ENCODE data around the gene PLSCR4.
A peak's percentile ranks its signal among the peaks of the same experiment; 100 is the strongest.
"Not testable (repeated sequence)": the region's sequence is repeated elsewhere in the genome, so short reads cannot be mapped to it uniquely, and the experiment has no call there.

The PLSCR4 gene

DNA sequence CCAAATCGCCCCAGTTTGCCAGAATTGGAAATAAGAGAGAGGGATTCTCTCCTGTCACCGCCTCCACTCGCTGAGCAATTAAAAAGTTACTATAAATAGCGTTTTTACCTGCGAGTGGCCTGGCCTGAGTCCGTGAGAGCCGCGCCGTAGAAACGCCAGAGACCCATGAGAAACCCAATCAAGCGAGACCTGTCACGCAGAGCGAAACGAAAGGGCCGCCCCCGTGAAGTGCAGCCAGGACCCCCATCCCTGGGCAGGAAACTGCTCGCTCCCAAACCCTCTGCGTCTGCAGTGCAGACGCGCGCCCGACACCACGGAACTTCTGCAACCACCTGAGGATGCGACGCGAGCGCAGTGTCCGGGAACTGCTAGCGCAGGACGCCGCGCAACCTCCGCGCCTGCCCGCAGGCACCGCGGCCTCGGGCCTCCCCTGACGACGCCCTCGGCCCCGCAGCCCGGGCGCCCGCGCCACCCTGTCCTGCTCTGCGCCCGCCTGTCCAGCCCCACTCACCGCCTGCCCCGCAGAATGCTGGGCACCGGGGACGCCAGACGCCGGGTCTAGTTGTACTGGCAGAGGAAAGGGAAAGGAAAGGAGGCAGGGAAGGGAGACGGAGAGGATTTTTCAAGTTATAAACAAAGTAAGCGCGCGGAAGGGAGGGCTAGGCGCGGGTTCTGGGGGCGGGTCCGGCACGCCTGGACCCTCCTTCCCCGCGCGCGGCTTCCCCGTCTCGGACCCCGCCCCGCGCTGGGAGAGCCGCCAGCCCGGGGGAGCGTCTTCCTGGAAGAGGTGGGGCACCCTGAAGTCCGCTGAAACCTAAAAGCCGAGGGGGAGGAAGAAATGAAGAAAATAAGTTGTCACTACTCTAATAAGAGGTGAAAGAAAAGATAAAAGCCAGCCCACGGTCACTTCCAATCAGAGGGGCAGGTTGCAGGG, at the start of gene PLSCR4:
Gene PLSCR4 (minus strand): TSS at position 657 of the 934 bp plus-strand sequence. CDS start 29,034 bp downstream, outside the sequence.
- DNase-seq (ENCODE audit: low read depth): peak; percentile 47

GRCh38 chr3:146293401-146293800, 42.5 kb upstream of the PLSCR4 start:
- DNase-seq (ENCODE audit: low read depth): not testable (repeated sequence)

- DNase-seq (ENCODE audit: low read depth): no peak
Observed at GRCh38 chr3:146283781-146284445, 33.0 kb upstream of the PLSCR4 start.

DNA sequence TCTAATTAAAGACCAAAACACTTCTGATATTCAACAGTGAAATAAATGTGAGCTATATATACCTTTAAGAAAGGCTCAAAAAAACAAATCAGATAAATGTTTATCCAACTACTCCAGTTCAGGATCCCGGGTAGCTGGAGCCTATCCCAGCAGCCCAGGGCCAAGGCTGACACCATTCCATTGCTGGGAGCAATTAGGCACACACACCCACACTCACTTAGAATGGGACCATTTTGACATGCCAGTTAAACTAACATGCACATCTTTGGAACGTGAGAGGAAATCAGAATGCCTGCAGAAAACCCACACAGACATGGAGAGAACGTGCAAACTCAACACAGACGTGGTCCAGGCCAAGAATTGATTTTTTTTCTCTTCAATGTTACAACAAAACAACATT, 30.0 kb upstream of the PLSCR4 start:
- peak; percentile 44 for DNase-seq (ENCODE audit: low read depth)

GRCh38 chr3:146279951-146280350, 29.0 kb upstream of the PLSCR4 start:
- no peak for DNase-seq (ENCODE audit: low read depth)

DNA sequence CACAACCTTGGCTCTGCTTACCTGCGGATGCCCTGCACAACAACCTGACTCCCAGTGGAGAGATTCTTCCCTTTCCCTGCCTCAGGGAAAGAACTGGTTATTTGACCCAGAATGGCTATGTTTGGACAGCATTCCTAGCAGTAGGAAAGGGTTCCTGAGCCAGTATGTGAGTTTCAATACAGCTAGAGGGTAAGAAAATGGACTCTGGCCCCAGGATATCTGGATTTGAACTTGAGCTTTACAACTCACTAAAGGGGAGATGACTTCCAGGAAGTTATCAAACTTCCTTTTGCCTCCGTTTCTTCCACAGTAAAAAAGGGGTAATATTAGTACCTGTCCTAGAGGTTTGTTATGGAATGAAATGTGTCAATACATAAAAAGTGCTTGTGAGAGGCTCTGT, 28.1 kb upstream of the PLSCR4 start:
- DNase-seq (ENCODE audit: low read depth): no peak

DNA sequence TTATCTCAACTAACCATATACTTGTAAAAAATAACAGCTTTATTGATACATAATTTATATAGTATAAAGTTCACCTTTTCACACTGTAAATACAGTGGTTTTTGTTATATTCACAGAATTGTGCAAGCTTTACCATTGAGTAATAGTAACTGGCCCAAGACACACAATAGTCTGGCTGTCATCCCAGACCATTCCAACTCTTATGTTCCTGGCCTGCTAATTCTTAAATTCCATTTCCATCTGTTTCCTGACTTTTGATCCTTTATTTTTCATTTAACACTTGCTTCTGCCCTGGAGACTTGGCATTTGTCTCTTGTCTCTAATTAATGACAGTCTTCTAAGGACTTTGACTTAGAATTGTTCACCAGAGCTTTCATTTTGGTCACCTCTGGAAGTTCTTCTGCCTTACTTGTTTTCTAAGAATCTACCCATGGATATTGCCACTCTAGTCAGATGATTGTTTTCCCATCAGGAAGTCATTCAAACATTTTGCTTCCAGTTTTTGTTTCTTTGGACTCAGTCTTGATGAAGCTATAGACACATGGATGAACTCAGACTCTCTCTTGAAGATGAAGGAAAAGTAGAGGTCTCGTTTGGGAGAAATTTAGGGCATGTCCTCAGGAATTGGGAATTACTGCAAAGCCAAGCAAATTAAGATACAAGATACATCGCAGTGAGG, 27.2 kb upstream of the PLSCR4 start:
- peak; percentile 90 for DNase-seq (ENCODE audit: low read depth)

DNA sequence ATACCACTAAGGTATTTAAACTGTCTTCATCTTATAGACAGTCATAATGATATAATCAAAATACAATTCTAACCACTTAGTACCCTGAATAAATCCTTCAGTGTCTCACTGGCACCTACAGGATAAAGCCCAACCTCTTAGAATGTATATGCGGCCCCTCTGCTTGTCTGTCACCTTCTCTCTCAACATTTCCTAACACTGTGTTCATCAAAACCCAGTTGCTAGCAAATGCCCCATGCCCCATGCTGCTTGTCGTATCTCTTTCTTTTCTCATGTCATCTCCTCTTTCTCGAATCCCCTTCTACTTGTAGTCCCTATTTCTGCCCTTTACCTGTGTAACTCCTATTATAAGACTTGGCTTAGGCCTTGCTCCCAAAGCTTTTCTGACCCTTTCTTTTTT, 24.6 kb upstream of the PLSCR4 start:
- no peak for DNase-seq (ENCODE audit: low read depth)

DNA sequence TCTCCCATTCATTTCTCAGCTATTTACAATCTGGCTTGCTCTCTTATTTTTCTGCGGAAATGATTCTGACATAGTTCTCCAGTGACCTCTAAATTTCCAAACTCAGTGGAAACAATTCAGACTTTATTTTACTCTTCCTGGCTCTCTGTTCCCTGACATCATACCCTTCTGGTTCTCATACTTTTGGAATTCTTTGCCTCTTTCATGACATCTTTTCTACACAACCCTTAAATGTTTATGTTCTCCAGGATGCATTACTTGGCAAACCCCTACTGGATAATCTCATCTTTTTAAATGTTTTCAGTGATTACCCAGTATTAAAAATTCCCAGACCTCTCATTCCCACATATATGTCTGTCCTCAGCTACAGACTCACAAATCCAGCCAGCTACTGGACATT, 23.9 kb upstream of the PLSCR4 start:
- peak; percentile 71 for DNase-seq (ENCODE audit: low read depth)

- no peak for DNase-seq (ENCODE audit: low read depth)
Observed at GRCh38 chr3:146273721-146274407, 23.0 kb upstream of the PLSCR4 start.

GRCh38 chr3:146271180-146271579, 20.3 kb upstream of the PLSCR4 start:
- no peak for DNase-seq (ENCODE audit: low read depth)

GRCh38 chr3:146269271-146269670, 18.4 kb upstream of the PLSCR4 start:
- DNase-seq (ENCODE audit: low read depth): no peak

DNA sequence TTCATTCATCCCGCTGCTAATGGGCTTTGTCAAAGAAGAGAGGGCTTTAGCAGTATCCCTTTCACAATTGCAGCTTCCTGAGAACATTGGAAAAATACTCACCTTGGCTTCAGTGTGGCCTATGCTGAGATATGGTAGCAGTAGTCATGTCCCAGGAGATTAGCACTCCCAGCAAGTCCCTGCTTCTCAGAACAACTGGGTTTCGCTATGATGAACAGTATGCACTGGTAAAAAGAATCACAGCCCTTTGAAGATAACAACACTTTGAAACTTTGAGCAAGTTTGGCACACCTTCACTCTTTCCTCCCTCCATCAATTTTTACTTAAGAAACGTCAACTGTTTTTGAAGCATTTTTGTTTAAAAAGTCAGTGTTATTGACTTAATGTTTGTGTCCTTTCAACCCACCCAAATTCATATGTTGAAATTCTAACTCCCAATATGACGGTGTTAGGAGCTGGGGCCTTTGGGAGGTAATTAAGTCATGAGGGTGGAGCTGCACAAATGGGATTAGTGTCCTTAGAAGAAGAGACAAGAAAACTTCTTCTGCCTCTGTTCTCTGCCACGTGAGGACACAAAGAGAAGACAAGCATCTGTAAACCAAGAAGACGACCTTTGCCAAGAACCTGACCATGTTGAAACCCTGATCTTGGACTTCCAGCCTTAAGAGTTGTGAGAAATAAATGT, 17.8 kb upstream of the PLSCR4 start:
- DNase-seq (ENCODE audit: low read depth): no peak

GRCh38 chr3:146265720-146266119, 14.8 kb upstream of the PLSCR4 start:
- no peak for DNase-seq (ENCODE audit: low read depth)

DNA sequence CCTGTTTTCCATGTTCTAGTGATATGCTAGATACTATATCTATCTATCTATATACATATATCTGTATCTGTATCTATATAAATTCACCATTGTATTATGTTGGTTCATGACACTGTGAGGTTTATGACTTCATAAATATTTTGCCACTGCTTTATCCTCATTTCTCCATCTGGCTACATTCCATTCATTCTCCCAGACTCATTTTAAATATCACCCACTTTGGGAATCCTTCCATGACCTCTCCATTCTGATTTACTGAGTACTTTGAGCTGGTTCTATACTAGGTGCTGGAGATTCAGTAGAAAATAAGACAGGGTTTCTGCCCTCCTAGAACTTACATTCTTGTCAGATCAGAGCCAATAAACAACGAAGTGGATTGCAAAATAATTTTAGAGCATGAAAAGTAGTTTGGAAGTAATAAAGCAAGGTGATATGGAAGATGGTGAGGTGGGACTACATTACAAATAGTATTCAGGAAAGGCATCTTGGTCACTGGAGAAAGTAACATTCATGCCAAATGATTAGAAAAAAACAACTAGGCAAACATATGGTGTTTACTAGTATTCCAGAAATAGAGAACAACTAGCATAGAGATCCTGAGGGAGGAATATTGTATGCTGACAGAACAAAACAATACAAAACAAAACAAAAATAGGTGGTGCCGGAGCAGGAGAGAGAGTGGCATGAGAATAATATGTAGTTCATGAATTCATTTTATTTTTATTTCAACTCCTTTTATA, 11.6 kb upstream of the PLSCR4 start:
- no peak for DNase-seq (ENCODE audit: low read depth)

GRCh38 chr3:146259880-146260589, 9.1 kb upstream of the PLSCR4 start:
- no peak for DNase-seq (ENCODE audit: low read depth)

- no peak for DNase-seq (ENCODE audit: low read depth)
Observed at GRCh38 chr3:146256851-146257486, 6.1 kb upstream of the PLSCR4 start.

DNA sequence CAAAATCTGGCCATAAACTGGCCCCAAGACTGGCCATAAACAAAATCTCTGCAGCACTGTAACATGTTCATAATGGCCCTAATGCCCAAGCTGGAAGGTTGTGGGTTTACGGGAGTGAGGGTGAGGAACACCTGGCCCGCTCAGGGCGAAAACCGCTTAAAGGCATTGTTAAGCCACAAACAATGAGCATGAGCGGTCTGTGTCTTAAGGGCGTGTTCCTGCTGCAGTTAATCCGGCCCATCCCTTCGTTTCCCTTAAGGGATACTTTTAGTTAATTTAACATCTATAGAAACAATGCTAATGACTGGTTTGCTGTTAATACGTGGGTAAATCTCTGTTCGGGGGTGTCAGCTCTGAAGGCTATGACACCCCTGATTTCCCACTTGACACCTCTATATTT, 1.5 kb upstream of the PLSCR4 start:
- not testable (repeated sequence) for DNase-seq (ENCODE audit: low read depth)

DNA sequence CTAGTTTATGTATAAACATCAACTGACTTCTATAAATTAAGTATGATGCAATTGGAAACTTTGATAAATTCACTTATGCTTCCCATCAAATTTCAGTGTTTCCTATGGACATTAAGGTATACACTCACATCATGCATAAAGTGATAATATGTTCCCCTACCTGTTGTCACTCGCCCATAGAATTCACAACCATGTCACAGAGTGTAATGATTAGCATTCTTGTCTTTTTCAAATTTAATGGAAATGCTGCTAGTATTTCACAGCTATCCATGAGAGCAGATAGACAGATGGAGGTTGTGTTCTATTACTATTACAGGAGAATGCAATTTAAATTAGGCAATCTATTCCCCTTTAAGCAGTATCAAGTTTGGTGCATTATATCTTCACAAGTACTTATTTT, 984 bp downstream of the PLSCR4 start:
- no peak for DNase-seq (ENCODE audit: low read depth)

- DNase-seq (ENCODE audit: low read depth): no peak
Observed at GRCh38 chr3:146247911-146248310, 3.0 kb downstream of the PLSCR4 start.

Measured in GM04504 (cell line).